Ramos (cell line): Measurements from ENCODE around the gene UTP25.

Experiments
- in situ Hi-C: fragments of 300-500 bp; cut with MboI; formaldehyde crosslinking; loops from one replicate; pipeline ENCODE4 v1.14.3; 2022; ENCODE audit warnings: low sequenced_read_pairs; ENCODE audit not compliant: unreplicated experiment

UTP25 gene

GRCh38 chr1:209837671-209838070 is 9.9 kb downstream of the UTP25 start:
- in situ Hi-C loops: no loop called here

GRCh38 chr1:209838537-209838936 is 10.8 kb downstream of the UTP25 start:
- in situ Hi-C loops: no loop called here

GRCh38 chr1:209839875-209840546 is 12.2 kb downstream of the UTP25 start:
- in situ Hi-C loops: no loop called here

DNA sequence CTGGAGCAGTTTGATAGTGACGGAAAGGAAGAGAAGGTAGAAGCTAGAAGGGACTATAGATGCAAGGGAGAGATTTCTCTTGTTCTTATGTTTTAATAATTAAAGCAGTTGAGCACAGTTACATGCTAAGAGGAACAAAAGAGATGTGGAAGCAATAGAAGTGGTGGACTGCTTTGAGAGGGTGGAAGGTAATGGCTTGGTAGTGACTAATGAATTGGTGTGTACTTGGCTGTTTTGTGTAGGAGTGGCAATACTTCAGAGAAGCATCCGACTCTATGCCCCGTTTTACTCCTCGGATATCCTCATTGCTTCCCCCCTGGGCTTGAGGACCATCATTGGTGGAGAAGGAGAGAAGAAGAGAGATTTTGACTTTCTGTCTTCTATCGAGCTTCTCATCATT is 12.8 kb downstream of the UTP25 start:
- in situ Hi-C loops: no loop called here

- in situ Hi-C loops: no loop called here
Measured at GRCh38 chr1:209844695-209845407, 17.1 kb downstream of the UTP25 start.

- in situ Hi-C loops: no loop called here
Measured at GRCh38 chr1:209845408-209845725, 17.6 kb downstream of the UTP25 start.

- in situ Hi-C loops: no loop called here
Measured at GRCh38 chr1:209849388-209849787, 21.6 kb downstream of the UTP25 start.

DNA sequence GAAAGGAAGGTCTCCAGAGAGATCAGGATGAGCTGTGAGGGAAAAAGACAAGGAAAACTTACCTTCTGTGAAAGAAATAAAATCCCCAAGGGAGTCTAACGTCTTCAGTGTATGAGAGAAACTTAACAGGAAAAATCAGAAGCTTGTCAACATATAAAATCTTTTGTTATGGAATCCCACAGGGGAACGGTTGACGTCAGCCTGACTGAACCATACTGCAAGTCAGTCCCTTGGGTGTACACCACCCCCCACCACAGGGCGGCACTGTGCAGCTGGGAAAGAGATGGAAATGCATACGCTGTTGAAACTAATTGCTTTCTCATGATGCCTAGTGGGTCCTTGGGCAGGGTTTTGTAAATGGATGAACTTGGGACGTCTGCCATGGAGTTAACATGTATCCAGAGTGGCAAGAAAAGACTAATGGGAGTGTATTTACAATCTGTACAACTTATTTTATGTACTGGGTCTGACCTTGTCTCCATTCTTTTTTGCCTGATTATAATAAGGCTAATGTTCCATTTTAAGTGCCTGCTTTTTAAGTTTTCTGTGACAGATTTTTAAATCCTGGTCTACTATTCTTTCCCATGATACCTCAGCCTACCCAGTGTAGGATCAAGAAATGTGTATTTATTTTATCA is 22.7 kb downstream of the UTP25 start:
- in situ Hi-C loops: loop anchor here (25.0 kb wide), 1 partner anchor 462 kb away; no protein-coding TSS in a partner anchor

DNA sequence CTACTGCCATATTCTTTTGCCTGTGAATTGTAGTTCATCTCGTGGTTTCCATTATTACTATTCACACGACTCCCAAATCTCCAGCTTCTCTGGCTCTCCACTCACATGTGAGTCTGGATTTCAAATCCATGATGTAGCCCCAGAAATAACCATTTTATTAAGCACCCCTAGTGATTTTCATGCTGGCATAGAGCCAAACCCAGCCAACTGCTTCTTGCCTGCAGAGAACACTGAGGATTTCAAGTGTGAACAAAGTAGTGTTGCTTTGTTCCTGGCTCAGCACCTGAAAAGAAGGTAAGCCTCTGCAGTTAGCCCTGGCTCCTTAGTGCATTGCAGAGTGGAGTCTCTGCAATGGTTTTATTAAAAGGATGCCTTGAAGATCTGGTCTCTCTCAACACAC is 25.9 kb downstream of the UTP25 start:
- in situ Hi-C loops: loop anchor here (25.0 kb wide), 1 partner anchor 459 kb away; no protein-coding TSS in a partner anchor

DNA sequence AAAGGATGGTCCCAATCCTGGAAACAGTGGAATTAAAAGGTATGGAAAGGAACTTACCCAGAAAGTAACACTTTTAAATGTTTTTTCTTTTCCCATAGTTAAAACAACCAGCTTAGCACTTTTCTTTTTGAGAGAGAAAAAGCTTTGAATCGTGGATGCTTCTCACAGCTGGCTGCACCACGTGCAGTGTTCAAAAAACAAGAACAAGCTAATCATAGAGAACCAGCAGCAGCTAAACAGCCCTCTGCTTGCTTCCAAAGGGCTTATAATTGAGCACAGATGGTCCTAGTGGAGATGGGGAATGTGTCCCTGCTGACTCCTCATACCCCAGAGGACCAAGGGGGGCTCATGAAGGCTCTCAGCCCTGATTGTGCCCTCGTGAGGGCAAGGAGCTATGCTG is 26.4 kb downstream of the UTP25 start:
- in situ Hi-C loops: loop anchor here (25.0 kb wide), 1 partner anchor 458 kb away; no protein-coding TSS in a partner anchor

GRCh38 chr1:209855006-209855405 is 27.2 kb downstream of the UTP25 start:
- in situ Hi-C loops: loop anchor here (25.0 kb wide), 1 partner anchor 457 kb away; no protein-coding TSS in a partner anchor

GRCh38 chr1:209855623-209856022 is 27.9 kb downstream of the UTP25 start:
- in situ Hi-C loops: loop anchor here (25.0 kb wide), 1 partner anchor 457 kb away; no protein-coding TSS in a partner anchor

DNA sequence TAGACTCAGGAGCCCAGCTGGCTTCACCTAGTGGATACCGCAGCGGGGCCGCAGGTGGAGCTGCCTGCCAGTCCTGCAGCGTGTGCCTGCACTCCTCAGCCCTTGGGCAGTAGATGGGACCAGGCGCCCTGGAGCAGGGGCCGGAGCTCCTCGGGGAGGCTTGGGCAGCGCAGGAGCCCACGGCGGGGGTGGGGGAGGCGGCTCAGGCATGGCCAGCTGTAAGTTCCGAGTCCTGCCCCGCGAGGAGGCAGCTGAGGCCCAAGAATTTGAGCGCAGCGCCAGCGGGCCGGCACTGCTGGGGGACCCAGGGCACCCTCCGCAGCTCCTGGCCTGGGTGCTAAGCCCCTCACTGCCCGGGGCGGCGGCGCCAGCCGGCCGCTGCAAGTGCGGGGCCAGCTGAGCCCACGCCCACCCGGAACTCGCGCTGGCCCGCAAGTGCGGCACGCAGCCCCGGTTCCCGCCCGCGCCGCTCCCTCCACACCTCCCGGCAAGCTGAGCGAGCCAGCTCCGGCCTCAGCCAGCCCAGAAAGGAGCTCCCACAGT is 30.9 kb downstream of the UTP25 start:
- in situ Hi-C loops: loop anchor here (25.0 kb wide), 1 partner anchor 454 kb away; no protein-coding TSS in a partner anchor

GRCh38 chr1:209860293-209860881 is 32.6 kb downstream of the UTP25 start:
- in situ Hi-C loops: loop anchor here (25.0 kb wide), 1 partner anchor 452 kb away; no protein-coding TSS in a partner anchor

- in situ Hi-C loops: loop anchor here (25.0 kb wide), 1 partner anchor 451 kb away; no protein-coding TSS in a partner anchor
Measured at GRCh38 chr1:209861242-209861641, 33.5 kb downstream of the UTP25 start.

GRCh38 chr1:209862391-209863356 is 34.9 kb downstream of the UTP25 start:
- in situ Hi-C loops: loop anchor here (25.0 kb wide), 1 partner anchor 450 kb away; no protein-coding TSS in a partner anchor

- in situ Hi-C loops: loop anchor here (25.0 kb wide), 1 partner anchor 448 kb away; no protein-coding TSS in a partner anchor
Measured at GRCh38 chr1:209863766-209864485, 36.2 kb downstream of the UTP25 start.

DNA sequence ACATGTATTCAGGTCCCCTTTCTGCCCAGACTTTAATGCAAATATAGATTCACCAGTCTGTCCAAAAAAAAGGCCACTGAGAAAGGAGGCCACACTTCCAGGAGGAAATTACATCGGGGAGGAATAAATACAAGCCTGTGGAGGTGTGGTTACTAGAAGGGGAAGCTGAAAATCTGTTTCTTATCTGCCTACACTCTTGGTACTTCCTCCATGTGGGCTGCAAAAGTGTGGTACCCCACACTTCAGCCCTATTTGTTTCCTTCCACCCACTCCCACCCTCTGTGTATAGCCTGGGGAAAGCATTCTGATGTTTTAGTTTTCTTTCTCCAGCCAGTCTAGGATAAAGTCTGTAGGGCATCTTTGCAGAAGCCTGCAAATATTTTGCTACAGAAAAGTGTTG is 38.4 kb downstream of the UTP25 start:
- in situ Hi-C loops: loop anchor here (25.0 kb wide), 1 partner anchor 446 kb away; no protein-coding TSS in a partner anchor
